ENCODE measurements around the gene ATAD2B.

- no peak for TF ChIP-seq CTCF (conservative IDR thresholded peaks at IDR 0.05 in 1 of 2, IDR thresholded peaks at IDR 0.05 in 1 of 2; ENCODE audit: low read depth in 1 of 2, low read length in 2 of 2)
- no peak for TF ChIP-seq EZH2 (IDR thresholded peaks at IDR 0.05; ENCODE audit: low read length, missing control alignments)
Measured at GRCh38 chr2:23734416-23734815, 192.5 kb downstream of the ATAD2B start.

All from fibroblast of lung (primary cell).